Measurements from ENCODE around the gene MMP28.

- no peak for TF ChIP-seq CTCF (IDR thresholded peaks at IDR 0.05)
- no peak for TF ChIP-seq POLR2A (IDR thresholded peaks at IDR 0.05)
Observed at GRCh38 chr17:35801583-35802224, 6.3 kb upstream of the MMP28 start.
